Fibroblast of skin of right quadriceps (primary cell): ENCODE results near the gene ITGA4.
A peak's percentile ranks its signal among the peaks of the same experiment; 100 is the strongest.
"Not testable (repeated sequence)": the region's sequence is repeated elsewhere in the genome, so short reads cannot be mapped to it uniquely, and the experiment has no call there.

ENCODE experiments used
- DNase-seq: peaks from one replicate; pipeline ENCODE4 v3.0.0-alpha.2; 2013

ITGA4 gene

DNA sequence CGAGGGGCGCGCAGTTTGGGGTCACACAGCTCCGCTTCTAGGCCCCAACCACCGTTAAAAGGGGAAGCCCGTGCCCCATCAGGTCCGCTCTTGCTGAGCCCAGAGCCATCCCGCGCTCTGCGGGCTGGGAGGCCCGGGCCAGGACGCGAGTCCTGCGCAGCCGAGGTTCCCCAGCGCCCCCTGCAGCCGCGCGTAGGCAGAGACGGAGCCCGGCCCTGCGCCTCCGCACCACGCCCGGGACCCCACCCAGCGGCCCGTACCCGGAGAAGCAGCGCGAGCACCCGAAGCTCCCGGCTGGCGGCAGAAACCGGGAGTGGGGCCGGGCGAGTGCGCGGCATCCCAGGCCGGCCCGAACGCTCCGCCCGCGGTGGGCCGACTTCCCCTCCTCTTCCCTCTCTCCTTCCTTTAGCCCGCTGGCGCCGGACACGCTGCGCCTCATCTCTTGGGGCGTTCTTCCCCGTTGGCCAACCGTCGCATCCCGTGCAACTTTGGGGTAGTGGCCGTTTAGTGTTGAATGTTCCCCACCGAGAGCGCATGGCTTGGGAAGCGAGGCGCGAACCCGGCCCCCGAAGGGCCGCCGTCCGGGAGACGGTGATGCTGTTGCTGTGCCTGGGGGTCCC is at the start of gene ITGA4:
Gene ITGA4 (plus strand): TSS at position 266 of the 620 bp plus-strand sequence. CDS start 269 bp downstream, at position 535.
- peak; percentile 79 for DNase-seq

DNA sequence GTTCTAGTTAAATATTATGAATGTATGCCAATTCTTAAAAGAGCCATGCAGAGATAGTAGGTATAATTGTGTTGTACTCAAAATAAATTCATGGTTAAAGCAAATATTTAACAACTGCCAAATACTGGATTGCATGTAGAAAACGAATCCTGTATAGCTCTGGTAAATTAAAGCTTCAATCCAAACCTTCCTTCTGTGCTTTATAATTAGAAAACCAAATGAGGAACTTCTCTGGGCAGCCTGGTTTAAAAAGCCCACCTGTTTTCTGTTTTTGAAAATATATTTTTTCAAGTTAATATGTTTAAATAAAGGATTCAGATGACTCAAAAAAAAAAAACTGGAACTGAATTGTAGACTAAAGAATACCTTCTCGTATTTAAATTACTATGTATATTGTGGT is 48.3 kb upstream of the ITGA4 start:
- no peak for DNase-seq

DNA sequence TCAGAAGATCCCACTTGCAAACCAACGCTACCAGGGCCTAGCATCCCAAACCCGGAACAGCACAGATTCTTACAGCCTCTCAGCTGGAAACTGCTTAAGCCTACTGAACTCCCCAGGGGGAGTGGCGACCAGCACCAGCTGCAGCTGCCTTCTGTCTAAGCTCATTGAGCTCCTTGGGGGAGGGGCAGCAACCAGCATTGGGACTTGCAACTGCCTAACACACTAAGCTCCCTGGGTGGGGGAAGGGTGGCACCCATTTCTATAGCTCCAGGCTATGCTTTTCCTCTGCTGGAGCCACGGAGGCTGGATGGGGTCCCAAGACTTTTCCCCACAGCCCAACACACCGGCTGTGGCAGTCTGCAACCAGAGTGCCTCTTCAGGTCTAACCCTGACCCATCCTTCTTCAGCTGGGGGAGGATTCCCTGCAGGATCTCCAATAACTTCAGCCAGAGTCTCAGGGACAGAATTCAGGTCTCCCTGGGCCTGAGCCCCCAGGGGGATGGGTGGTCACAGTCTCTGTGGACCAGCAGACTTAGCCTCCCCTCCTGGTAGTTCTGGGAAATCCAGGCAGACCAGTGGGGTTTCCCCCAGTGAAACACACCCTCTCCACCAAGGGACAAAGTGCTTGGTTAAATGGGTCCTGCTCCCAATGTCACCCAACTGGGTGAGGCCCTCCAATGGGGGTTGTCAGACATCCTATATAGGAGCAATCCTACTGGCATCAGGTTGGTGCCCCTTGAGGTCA is 45.9 kb upstream of the ITGA4 start:
- DNase-seq: peak; percentile 35

DNA sequence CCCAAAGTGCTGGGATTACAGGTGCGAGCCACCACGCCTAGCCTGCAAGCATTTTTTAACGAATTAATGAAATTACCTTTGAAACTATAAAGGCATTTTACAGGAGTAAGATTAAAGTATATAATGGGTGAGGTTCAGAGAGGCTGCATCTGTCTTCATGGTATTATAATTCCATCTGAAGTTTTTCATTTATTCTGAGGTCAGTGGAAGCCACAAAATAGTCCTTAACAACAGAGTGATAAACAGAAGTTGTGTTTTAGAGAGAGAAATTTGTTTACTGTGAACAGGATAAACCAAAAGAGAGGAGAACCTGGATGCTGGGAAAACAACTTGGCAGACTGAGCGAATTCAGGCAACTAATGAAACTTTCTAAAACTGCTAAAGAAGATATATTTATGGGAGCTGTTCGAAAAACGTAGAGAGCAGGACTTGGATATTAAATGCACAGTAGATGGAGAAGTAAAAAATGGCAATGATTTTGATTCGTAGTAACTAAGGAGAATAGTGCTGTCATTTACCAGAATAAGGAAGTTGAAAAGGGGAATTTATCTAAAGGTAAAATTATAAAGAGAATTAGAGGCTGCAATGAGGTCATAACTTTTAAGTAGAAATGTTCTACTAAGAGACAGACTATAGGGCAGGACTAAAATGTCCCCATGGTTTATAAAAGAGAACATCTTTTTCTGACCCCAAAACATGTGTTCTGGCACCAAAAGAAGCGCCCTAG is 37.9 kb upstream of the ITGA4 start:
- no peak for DNase-seq

DNA sequence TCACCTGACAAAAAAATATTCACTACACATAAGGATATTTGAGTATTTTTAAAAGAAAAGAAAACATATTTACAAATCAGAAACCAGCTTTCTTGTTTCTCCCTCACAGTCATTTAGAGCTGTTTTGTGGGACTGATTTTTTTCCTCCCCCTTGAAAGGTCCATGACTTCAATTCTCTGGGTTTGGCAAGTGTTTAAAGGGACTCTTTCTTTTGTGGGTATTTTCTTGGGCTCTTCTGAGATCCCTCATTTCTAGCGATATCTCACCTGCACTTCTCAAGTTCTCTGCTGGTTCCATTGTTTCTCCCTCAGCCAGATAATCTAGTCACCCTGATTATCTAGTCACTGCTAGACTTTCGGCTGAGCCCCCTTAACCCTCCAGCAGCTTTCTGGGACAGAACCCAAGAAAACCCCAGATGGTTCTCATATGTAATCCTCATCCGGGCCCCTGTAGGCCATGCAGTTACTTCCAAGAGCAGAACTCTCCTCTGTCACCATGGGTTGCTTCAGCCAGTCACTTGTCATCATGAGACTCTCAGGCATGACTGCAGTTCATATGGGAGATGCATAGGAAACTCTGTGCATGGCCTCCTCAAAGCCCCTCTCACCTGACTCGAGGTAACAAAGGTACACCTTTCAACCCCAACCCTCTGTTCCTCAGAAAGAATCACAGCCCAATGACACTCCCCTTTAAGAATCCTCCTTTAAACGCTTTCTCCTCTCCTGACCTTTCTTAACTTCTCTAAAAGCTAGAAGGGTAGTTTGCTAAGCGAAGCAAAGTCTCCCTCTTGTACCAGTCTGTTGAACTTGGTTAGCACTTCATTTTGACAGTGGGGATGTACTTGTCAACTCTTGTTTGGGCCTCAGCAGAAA is 36.7 kb upstream of the ITGA4 start:
- no peak for DNase-seq

DNA sequence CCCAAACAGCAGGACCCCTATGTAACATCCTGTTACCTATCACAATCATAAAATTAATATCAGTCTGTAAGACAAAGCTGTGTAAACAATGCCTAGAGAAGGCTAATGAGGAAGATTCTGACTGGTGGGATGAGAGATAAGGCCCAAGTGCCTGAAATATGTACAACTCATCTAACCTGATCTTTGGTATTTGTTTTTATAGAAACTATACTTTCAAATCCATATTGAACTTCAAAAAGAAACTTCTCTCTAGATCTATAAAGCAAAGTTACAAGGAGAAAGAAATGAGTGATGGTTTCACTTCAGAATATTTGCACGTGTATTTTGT is 36.1 kb upstream of the ITGA4 start:
- no peak for DNase-seq

DNA sequence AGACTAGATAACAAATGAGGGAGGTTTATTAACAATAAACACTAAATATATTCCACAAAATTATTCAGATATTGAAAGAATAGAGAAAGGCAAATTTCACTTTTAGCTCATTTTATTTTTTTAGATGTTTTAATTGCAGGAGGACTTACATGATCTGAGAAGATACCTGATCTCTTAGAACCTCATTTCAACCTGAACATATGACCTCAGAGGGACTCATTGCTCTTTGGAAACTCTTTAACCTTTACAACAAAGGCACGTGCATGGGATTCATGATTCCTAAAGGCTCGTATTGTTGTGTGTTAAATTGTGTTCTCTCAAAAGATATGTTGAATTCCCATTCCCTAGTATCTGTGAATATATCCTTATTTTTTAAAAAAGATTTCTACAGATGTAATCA is 35.7 kb upstream of the ITGA4 start:
- DNase-seq: no peak

DNA sequence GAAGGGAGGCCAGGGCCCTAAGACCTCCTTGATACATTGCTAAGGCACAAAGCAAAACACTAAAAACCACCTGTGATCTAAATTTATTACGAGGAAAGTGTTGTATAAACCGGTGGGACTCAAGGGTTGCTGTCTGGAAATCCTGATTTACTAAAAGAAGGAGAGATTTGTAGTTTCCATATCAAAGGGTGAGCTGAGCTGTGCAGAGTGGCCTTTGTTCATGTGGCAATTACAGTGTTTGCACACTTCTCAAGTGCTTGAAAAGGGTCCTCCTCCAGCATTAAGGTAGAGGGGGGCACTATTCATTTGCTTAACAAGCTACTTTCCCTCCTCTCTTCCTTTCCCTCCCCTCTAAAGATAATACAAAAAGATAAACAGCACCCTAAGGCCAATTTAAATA is 30.5 kb upstream of the ITGA4 start:
- DNase-seq: no peak

DNA sequence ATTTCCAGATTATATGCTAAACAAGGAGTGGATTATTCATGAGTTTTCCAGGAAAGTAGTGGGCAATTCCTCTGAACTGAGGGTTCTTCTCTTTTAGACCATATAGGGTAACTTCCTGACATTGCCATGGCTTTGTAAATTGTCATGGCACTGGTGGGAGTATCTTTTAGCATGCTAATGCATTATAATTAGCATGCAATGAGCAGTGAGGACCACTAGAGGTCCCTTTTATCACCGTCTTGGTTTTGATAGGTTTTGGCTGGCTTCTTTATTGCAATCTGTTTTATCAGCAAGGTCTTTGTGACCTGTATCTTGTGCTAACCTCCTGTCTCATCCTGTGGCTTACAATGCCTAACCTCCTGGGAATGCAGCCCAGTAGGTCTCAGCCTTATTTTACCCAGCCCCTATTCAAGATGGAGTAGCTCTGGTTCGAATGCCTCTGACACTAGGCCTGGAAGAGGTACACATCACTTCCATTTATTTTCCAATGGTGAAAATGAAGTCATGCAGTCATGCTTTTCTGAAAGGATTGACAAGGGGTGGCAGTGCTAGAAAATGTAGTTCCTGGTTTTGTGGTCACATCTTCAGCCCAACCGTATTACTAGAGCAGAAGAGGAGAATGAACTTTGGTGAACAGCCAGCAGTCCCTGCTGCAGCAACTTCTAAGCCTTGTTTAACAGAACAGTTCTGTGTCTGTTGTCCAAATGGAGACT is 26.6 kb upstream of the ITGA4 start:
- peak; percentile 19 for DNase-seq

DNA sequence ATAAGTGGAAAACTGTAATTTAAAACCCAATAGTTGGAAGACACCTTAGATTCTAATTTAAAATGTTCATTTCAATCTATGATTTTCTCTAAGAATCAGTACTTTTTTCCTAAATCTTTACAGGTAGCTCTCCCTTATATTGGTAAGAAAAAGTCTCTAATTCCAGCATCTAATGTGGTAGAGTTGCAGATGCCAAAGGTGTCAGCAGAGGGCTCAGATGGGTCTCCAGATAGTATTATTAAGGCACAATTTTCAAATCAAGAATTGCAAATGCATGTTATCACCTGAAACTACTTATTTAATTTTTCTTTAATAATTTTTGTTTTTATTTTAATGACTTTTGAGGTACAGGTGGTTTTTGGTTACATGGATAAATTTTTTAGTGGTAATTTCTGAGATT is 25.5 kb upstream of the ITGA4 start:
- DNase-seq: no peak

DNA sequence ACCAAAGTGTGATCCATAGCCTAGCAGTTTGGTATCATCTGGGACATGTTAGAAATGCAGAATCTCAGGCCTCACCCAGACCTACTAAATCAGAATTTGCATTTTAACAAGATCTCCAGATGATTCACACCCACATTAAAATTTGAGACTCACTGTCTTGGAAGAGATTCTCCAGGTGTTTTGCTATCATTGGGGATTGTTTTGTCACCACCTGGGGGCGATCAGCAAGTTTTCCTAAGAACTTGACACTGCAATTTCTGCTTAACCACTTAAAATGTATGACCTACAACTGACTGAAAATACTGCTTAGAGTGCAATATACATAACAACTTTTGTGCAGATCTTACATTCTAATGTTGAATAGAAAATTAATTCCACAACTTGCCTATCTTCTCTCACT is 18.9 kb upstream of the ITGA4 start:
- no peak for DNase-seq

DNA sequence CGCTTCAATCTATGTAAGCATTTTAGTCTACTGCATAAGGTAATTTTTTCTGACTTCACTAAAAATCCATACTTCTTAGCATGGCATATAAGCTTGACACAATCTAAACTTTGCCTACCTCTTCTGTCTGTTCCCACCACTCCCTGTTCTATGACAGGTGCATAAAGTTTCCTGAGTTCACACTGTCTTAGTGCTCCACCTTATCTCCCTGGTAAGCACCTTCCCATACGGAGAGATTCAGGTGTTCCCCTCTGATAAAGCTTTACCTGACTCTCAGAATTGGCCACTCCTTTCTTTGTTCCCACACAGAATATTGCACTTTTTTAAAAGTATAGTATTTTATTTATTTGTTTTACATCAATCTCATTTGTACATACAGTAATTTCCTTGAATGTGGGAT is 16.8 kb upstream of the ITGA4 start:
- DNase-seq: no peak

DNA sequence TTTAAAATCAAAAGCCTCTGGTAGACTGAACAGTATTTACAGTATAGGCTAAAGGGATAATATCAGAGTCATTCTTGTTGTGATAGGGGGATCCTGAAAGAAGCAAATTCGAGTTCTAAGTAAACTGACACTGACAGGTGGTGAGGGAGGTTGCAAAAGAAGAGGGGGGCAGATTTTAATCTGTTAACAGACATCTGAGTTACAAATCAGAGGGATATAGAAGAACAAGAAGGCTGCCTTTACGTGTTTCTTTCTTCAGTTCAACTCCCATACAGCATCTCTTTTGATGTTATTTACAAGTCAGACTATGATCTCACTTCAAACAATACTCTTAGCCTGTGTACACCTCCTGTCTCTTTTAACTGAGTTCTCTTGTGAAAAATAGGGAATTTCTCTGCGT is 16.3 kb upstream of the ITGA4 start:
- DNase-seq: no peak

DNA sequence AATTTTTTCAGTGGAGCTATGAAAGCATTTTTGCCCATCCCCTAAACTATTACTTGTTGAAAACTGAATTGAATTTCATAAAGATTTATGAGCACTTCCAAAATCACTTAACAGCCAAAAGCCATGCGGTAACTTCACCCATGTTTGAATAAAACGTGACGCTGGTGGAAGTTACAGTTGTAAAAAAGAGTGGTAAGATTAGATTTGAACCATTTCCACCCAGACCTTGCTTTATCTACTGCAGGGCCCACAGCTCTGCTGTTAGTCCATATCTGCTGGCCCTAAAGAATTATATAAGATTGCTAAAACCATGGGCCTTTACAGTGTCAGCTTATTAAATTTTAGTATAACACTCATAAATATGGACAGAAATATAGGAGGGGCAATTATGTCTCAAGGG is 15.5 kb upstream of the ITGA4 start:
- DNase-seq: no peak

DNA sequence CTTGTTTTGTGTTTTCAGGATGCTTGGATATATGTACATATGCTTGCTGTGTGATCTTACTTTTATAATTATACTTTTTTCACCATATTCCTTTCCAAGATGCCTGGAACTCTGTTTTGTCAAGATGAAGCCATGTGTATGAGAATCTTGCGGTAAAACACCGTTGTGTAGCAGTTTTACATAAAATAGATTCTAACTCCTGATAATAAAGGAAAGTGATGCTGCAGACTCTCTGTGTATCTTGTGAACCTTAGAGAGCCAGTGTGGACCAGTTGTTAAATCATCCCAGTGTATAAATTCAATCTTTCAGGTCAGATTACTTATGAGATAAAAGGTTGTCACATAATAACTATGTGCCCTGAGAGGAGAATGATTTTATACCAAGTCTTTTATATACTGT is 12.5 kb upstream of the ITGA4 start:
- no peak for DNase-seq

DNA sequence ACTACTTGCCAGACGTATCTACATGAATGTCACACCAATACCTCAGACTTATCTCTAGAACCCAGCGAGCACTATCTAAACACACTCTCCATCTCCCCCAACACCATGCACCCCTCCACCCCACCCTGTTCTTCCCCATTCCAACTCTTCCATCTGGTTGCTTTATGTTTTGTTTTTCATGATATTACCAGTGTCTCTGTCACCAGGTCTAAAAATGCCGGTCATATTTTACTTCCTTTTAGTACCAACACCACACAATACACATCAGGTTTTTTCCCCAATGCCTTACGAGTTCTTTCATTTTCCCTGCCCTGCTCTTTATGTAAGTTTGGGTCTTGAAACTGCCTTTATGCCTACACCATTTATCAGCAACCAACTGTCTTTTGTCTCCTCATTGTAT is 10.2 kb upstream of the ITGA4 start:
- no peak for DNase-seq

DNA sequence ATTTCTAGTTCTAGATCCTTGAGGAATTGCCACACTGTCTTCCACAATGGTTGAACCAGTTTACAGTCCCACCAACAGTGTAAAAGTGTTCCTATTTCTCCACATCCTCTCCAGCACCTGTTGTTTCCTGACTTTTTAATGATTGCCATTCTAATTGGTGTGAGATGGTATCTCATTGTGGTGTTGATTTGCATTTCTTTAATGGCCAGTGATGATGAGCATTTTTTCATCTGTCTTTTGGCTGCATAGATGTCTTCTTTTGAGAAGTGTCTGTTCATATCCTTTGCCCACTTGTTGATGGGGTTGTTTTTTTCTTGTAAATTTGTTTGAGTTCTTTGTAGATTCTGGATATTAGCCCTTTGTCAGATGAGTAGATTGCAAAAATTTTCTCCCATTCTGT is 7.9 kb upstream of the ITGA4 start:
- DNase-seq: not testable (repeated sequence)

DNA sequence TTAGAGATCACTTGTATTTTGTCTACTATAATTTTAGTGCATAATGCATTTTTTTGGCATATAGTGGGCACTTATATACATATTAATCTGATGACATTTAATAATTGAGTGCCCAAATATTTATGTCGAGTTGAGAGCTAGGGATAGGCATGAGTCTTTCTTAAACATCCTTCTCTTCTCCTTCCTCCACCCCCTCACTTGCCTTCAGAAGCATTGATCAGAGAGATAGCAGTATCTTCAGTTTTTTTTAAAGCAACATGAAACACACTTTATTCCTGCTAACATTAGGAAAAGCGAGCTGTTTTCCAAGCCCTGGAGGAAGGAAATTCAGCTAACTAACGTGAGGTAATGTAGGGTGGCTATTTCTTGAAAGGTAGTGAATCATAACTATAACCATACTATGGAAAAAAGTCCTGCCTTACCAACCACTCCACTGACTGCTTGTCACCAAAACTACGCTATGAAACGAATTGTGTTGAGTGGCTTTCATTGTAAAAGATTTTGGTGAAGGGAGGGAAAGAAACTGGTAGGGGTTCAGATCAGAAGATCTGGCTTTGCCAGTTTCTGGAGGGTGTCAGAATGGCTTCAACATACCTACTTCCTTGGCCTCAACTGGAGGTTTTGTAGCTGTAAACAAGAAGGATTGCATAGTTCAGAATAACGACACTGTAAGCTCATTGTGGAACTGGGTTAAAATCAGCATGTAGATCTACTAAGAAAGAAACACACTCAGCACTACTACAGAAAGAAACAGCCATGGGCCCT is 2.3 kb upstream of the ITGA4 start:
- DNase-seq: no peak

DNA sequence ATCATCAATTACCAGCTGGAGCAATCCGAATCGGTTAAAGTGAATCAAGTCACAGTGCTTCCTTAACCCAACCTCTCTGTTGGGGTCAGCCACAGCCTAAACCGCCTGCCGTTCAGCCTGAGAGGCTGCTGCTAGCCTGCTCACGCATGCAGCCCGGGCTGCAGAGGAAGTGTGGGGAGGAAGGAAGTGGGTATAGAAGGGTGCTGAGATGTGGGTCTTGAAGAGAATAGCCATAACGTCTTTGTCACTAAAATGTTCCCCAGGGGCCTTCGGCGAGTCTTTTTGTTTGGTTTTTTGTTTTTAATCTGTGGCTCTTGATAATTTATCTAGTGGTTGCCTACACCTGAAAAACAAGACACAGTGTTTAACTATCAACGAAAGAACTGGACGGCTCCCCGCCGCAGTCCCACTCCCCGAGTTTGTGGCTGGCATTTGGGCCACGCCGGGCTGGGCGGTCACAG is 496 bp upstream of the ITGA4 start:
- DNase-seq: peak; percentile 29

DNA sequence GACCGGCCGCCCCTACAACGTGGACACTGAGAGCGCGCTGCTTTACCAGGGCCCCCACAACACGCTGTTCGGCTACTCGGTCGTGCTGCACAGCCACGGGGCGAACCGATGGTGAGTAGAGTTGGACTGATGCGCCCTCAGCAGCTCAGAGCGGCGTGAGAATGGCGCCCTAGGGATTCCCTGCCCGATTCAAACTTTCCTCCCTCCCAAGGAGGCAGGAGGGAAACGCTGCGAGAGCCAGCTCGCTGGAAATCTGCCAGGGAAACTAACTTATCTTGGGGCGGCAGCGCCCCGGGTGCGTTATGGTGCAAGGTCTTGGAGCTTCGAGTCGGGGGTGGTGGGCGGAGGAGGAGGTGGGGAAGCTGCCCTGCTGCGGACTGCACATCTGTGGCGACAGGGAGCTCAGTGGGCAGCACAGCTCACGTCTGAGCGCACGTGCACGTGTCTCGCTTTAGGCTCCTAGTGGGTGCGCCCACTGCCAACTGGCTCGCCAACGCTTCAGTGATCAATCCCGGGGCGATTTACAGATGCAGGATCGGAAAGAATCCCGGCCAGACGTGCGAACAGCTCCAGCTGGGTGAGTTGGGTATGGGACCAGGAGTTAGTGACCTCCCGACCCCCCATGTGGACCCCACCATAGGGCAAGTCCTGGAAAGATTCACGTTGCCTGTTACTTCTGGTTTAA is 697 bp downstream of the ITGA4 start:
- peak; percentile 55 for DNase-seq

DNA sequence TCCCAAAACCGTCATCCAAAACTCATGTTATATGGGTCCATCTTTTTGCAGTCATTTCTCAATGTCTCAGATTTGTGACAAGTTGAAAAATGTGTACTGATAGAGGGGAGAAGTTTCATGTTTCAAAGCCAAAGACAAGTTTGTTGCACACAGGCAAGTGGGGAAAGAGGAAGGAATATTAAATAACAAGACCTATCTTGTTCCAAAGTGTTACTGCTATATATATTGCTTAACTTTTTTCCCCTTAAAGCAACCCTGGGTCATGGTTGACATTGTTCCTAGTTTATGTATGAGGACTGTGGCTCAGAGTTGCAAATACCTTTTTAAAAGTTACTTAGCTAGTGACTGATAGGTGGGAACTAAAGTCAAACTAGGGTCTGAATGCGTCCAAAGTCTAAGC is 1.7 kb downstream of the ITGA4 start:
- no peak for DNase-seq
